NT2/D1 (cell line): Measurements from ENCODE around the gene SVOP.

ENCODE experiments used
- SUZ12 ChIP-seq: IDR thresholded peaks from 2 replicates; pipeline ENCODE4 v1.6.1; 2011; ENCODE audit not compliant: insufficient read length, insufficient read depth; ENCODE audit errors: extremely low read depth
- ZNF274 ChIP-seq: IDR thresholded peaks from 2 replicates; pipeline ENCODE4 v1.6.1; 2011; ENCODE audit warnings: mild to moderate bottlenecking, low read depth, low read length

- TF ChIP-seq ZNF274 = no peak
- no peak for TF ChIP-seq SUZ12
Measured at GRCh38 chr12:108938247-108938924, 82.5 kb downstream of the SVOP start.
